ENCODE results near the gene SKI. TPM values are rescaled to one million over a fixed set of nuclear protein-coding genes. Genes with fewer than 3 reads are reported as not detected.

Gene SKI
- polyA plus RNA-seq, 1 donor, result 53.8 TPM

- no peak for DNase-seq (ENCODE audit: low read depth)
Observed at GRCh38 chr1:2351723-2352122, 123.6 kb downstream of the SKI start.

GRCh38 chr1:2352341-2352896 is 124.3 kb downstream of the SKI start:
- DNase-seq (ENCODE audit: low read depth), result no peak

DNA sequence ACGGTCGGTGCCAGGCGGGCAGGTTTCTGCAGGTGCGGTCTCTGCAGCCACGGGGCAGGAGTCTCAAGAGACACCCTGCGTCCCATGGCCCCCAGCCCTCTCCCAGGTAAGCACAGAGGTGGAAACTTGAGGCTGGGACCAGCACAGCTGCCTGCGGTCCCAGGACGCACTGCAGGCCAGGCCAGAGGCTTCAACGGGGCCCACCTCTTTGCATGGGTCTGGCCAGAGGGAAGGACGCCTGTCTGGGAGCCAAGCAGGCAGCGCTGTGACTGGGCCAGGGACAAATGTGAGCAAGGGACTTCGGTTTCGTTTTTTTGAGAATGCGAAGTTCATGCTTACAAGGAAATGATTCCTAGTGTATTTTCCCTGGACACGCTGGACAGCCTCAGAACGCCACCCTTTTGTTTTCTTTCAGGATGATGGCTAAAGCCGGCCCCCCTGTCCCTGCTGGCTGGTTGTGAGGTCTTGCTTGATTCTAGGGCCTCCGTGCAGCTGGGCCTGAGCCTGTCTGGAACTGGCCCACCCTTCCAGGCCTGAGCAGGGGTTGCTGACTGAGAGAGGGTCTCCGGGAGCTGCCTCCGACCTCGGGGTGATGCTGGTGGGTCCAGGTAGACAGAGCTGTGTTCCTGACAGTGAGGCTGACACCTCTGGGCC is 124.9 kb downstream of the SKI start:
- no peak for DNase-seq (ENCODE audit: low read depth)

DNA sequence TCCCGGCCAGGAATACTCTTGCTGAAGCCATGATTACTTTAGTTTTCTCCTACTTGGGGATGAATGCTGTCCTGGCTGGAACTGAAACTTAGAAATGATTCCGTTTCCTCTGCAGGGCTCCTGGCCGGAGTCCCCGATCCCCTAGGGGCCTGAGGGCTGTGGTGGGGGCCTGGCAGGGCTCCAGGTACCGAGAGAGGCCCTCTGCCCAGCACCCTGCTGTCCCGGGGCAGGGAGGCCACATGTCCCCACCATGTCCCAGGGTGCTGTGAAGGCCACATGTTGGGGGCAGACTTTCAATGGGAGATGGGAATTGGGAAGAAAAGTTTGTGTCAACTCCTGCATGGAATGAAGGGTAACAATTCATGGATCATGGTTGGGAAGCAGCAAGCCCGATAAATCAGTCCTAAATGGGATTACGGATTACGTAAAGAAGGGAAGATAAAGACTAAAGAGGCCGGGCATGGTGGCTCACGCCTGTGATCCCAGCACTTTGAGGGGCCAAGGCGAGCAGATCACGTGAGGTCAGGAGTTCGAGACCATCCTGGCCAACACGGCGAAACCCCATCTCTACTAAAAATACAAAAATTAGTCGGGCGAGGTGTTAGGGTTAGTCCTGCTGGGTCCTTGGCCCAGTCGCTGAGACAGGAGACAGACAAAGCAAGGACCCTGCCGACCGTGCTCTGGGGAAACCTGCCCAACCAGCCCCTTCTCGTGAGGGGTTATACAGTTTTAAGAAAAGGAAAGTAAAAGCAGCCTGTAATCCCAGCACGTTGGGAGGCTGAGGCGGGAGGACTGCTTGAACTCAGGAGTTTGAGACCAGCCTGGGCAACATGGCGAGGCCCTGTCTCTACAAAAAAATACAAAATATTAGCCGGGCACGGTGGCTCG is 125.7 kb downstream of the SKI start:
- DNase-seq (ENCODE audit: low read depth), result no peak

DNA sequence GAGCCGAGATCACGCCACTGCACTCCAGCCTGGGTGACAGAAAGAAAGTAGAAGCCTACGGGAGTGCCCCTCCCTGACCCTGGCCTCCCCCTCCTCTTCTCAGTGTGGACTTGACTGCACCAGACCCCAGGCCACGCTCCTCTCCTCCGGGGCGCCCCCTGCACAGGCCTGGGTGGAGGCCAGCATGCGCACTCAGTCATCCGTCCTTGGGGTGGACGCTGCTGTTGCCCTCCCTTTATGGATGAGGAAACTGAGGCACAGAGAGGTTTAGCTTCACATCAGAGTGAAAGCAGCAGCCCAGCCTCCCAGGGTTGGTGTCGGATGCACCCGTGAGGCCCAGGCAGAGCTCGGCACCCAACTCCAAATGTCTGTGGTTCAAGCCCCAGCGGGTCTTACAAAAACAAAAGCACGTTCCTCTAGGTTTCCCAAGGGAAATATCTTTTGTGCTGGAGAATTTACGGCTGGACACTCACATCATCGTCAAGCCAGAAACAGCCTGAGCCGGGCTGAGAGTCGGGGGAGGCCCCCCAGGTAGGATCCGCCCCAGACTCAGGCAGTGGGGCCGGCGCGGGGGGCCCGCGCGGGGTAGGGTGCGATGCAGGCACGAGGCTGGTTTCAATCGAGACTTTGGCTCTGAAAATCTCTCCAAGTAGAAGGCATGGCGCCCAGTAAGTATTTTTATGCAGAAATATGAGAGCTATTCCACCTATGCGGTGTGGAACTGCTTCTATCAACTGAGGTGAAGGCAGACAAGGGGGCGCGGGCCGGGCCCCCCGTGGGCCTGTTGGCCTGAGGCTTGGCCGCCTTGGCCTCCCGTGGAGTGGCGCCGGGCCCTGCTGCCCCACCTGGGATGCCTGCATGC is 126.6 kb downstream of the SKI start:
- DNase-seq (ENCODE audit: low read depth), result no peak

DNA sequence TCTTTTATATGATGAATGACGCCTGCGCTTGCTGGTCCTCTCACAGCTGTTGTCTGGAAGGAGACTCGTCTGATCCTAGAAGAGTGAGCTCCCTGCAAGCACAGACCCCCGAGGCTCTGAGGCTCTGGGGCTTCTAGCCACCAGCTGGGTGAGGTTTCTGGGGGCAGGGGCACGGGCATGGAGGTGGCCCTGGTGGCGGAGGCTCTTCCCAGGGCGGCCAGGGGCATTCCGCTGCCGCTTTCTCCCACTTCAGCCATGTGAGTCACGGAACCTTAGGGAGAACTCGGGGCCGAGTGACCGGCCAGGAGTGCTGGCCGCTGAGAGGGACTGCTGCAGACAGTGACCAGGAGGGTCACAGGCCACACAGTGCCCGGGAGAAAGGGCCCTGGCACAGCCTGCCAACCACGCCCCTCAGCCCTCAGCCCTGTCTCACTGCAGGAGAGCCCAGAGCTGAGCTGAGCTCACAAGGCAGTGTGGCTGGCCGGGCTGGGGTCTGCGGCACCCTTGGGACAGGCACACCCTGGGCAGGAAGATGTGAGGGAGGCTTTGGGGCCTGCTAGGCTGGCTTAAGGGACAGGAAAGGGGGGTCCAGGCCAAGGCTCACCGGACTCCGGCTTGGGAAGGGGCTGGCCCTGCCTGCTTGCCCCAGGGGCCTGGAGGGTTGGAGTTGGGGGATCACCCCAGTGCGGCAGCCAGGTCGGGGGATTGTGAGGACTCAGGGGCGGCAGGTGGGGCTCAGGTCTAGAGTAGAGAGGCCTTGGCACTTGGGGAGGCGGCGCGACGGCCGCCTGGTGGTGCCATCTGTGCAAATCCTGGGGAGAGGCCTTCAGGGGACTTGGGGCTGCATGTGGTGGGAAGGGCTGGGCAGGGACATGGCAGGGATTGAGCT is 127.5 kb downstream of the SKI start:
- DNase-seq (ENCODE audit: low read depth), result no peak

DNA sequence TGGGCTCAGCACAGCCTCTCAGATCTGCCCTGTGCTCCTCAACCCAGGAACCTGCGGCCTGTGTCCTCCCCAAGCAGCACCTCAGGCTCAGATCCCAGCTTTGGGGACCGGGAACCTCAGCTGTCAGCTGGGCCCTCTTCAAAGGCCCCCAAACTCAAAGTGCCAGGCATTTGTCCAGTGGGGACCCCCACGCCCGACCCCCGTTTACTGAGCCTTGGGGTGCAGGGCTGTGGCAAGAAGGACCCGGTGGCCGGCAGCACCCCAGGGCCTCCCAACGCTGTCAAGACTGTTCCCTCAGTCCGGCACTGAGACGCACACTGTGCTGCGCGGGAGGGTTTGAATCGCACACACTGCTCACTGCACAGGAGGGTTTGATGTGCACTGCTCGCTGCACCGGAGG is 128.3 kb downstream of the SKI start:
- DNase-seq (ENCODE audit: low read depth), result no peak

DNA sequence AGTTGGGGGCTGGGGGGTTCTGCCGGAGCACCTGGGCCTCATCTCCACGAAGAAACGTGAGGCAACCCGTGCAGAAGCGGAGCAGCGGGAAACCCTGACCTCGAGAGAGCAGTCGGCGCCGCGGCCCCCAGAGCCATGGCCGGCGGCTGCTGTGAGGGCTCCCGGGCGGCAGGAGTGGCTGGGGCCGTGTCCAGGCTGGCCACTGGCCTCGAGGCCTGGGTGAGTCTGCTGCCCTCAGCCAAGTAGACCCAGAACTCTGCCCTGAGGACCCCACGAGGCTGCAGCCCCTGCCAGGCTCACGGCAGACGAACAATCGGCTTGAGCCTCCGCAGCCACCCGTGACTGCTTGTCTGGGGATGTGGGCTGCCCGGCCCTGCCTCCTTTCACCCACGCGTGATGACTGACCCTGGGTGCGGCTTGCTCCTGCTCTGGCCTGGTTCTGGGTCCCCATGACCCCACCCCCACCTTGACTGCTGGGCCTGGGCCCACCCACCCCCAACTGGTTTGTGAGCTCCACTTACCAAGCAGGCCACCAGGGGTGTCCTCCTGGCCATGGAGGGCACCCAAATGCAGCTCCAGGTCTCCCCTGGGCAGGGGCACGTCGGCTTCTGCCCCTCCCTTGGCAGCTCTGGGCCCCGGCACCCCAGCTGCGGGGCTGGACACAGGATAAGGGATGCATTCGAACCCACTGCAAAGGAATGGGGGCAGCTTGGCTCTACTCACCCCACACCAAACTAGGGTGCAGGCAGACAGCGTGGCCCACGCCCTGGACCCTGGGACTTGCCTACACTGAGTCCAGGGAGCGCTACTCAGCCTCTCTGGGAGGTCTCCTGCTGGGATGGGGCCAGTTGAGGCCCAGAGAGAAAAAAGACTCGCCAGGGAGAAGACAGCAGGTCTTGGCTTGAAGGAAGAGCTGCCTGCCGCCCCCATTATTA is 129.1 kb downstream of the SKI start:
- no peak for DNase-seq (ENCODE audit: low read depth)

GRCh38 chr1:2358072-2358471 is 130.0 kb downstream of the SKI start:
- DNase-seq (ENCODE audit: low read depth), result no peak

DNA sequence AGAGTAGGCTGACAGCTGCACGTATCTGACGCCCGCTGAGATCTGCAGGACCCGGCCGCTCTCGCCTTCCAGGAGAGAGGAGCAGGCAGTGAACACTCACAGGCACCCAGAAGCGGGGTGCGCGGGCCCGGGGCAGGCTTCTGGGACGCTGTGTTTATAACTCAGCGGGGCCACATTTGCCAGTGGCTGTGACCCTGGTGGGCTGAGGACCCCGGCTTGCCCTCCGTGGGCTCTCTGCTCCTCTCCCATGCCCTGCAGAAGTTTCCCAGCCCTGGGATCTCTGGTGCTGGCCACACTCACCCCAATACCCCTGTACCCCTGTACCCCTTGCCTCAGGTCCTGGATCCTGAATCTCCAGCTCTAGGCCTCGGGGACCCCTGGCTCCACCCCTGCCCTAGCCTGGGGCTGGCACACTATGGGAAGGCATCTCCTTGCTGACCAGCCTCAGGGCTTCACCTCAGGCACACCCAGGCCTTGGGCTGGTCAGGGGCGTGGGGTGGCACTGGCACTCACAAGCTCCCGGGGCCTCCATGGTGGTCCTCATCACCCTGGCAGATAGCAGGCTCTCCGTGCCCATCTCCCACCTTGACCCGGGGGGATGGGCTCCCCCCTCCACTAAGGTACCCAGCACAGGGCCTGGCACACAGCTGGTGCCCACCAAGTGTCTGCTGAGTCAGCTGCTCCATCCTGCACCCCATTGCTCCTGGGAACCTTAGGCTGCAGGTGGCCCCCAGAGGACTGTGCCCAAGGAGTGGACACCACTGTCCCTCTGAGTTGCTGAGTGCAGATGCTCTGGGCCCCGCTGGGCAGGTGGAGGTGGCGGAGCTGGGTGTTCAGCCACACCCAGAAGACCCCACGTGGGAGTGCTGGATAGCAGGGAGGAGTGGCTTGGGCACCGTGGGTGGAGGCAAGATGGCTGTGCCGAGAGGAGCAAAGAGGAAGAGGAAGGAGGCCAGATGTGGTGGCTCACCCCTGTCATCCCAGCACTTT is 130.8 kb downstream of the SKI start:
- DNase-seq (ENCODE audit: low read depth), result no peak

Other genes with a start within 250 kb of the SKI start
- gene CFAP74, start 224.5 kb upstream of the SKI start, polyA plus RNA-seq (ENCODE audit: insufficient read length), result 0.24 TPM
- gene GABRD, start 209.0 kb upstream of the SKI start, polyA plus RNA-seq (ENCODE audit: insufficient read length), result 1.0 TPM
- gene PRKCZ, start 177.9 kb upstream of the SKI start, polyA plus RNA-seq (ENCODE audit: insufficient read length), result 7.6 TPM
- 42.0 TPM for gene FAAP20, start 33.5 kb upstream of the SKI start, polyA plus RNA-seq (ENCODE audit: insufficient read length)
- gene MORN1, start 163.2 kb downstream of the SKI start, polyA plus RNA-seq (ENCODE audit: insufficient read length), result 6.7 TPM
- 70.7 TPM for gene RER1, start 163.5 kb downstream of the SKI start, polyA plus RNA-seq (ENCODE audit: insufficient read length)
- 18.0 TPM for gene PEX10, start 184.2 kb downstream of the SKI start, polyA plus RNA-seq (ENCODE audit: insufficient read length)
- gene PLCH2, start 248.0 kb downstream of the SKI start, polyA plus RNA-seq (ENCODE audit: insufficient read length), result 0.63 TPM